ENCODE results near the gene XXYLT1.
"Not testable (repeated sequence)": the region's sequence is repeated elsewhere in the genome, so short reads cannot be mapped to it uniquely, and the experiment has no call there.

XXYLT1 gene

GRCh38 chr3:195087840-195088601 lies 182.9 kb downstream of the XXYLT1 start:
- in situ Hi-C loops (cut with MboI; ENCODE audit: low sequenced_read_pairs) = not testable (repeated sequence)

GRCh38 chr3:195087328-195087727 lies 183.6 kb downstream of the XXYLT1 start:
- in situ Hi-C loops (cut with MboI; ENCODE audit: low sequenced_read_pairs) = no loop called here

GRCh38 chr3:195086885-195087284 lies 184.1 kb downstream of the XXYLT1 start:
- in situ Hi-C loops (cut with MboI; ENCODE audit: low sequenced_read_pairs) = no loop called here

- in situ Hi-C loops (cut with MboI; ENCODE audit: low sequenced_read_pairs) = no loop called here
These were observed 184.6 kb downstream of the XXYLT1 start for GRCh38 chr3:195086341-195086740.

GRCh38 chr3:195085356-195086130 lies 185.4 kb downstream of the XXYLT1 start:
- in situ Hi-C loops (cut with MboI; ENCODE audit: low sequenced_read_pairs) = no loop called here

GRCh38 chr3:195084746-195085145 lies 186.2 kb downstream of the XXYLT1 start:
- in situ Hi-C loops (cut with MboI; ENCODE audit: low sequenced_read_pairs) = no loop called here

- in situ Hi-C loops (cut with MboI; ENCODE audit: low sequenced_read_pairs) = no loop called here
These were observed 187.3 kb downstream of the XXYLT1 start for GRCh38 chr3:195083659-195084058.

GRCh38 chr3:195082811-195083210 lies 188.1 kb downstream of the XXYLT1 start:
- in situ Hi-C loops (cut with MboI; ENCODE audit: low sequenced_read_pairs) = no loop called here

GRCh38 chr3:195081242-195081963 lies 189.6 kb downstream of the XXYLT1 start:
- in situ Hi-C loops (cut with MboI; ENCODE audit: low sequenced_read_pairs) = no loop called here

- in situ Hi-C loops (cut with MboI; ENCODE audit: low sequenced_read_pairs) = no loop called here
These were observed 190.3 kb downstream of the XXYLT1 start for GRCh38 chr3:195080571-195081151.

GRCh38 chr3:195080125-195080524 lies 190.8 kb downstream of the XXYLT1 start:
- in situ Hi-C loops (cut with MboI; ENCODE audit: low sequenced_read_pairs) = no loop called here

GRCh38 chr3:195079636-195080035 lies 191.3 kb downstream of the XXYLT1 start:
- in situ Hi-C loops (cut with MboI; ENCODE audit: low sequenced_read_pairs) = no loop called here

- in situ Hi-C loops (cut with MboI; ENCODE audit: low sequenced_read_pairs) = no loop called here
These were observed 192.0 kb downstream of the XXYLT1 start for GRCh38 chr3:195078891-195079440.

GRCh38 chr3:195077611-195078540 lies 193.1 kb downstream of the XXYLT1 start:
- in situ Hi-C loops (cut with MboI; ENCODE audit: low sequenced_read_pairs) = no loop called here

- in situ Hi-C loops (cut with MboI; ENCODE audit: low sequenced_read_pairs) = no loop called here
These were observed 193.9 kb downstream of the XXYLT1 start for GRCh38 chr3:195076981-195077610.

- in situ Hi-C loops (cut with MboI; ENCODE audit: low sequenced_read_pairs) = no loop called here
These were observed 194.8 kb downstream of the XXYLT1 start for GRCh38 chr3:195075941-195076875.

GRCh38 chr3:195075199-195075940 lies 195.6 kb downstream of the XXYLT1 start:
- in situ Hi-C loops (cut with MboI; ENCODE audit: low sequenced_read_pairs) = no loop called here

All from HL-60/S4 treated with phorbol 12-myristate 13-acetate at 8.2 ng/mL for 4 days and 3 days (cell line).